ENCODE data around the gene SLC22A12.

Gene SLC22A12

GRCh38 chr11:64556044-64556720 lies 34.8 kb upstream of the SLC22A12 start:
- Histone ChIP-seq H3K36me3 (replicated peaks; ENCODE audit: insufficient read depth, low read length) (no peaks in the 10 kb centered on the region), H4K20me1 (ENCODE audit: insufficient read depth, low read length) (no peaks in the 10 kb centered on the region), H3K9me3 (replicated peaks; ENCODE audit: insufficient read depth, low read length) (no peaks in the 10 kb centered on the region), H3K27me3 (replicated peaks; ENCODE audit: insufficient read depth, low read length) (peaks cover 92% of the 10 kb centered on the region), H3K27ac (ENCODE audit: low read length) (no peak overlapping the region), H3K4me3 (ENCODE audit: low read length) (no peak overlapping the region), H3K4me2 (ENCODE audit: low read depth, low read length) (no peak overlapping the region), H3F3A (ENCODE audit: insufficient read depth, low read length) (no peaks in the 10 kb centered on the region), H3K79me2 (ENCODE audit: low read length) (no peaks in the 10 kb centered on the region), H3K4me1 (ENCODE audit: low read length) (no peaks in the 10 kb centered on the region), H2AFZ (ENCODE audit: low read length) (no peak overlapping the region), H3K9me2 (replicated peaks; ENCODE audit: insufficient read depth, low read length) (no peaks in the 10 kb centered on the region), H3K9ac (ENCODE audit: low read length) (no peak overlapping the region)
- no peak for DNase-seq
- TF ChIP-seq EZH2 (optimal IDR thresholded peaks at IDR 0.05; ENCODE audit: low read depth, low read length) (no peak), EZH2phosphoT487 (IDR thresholded peaks at IDR 0.05; ENCODE audit: low read length) (no peak), CTCF (IDR thresholded peaks at IDR 0.05; ENCODE audit: low read length) (no peak)

GRCh38 chr11:64556721-64557250 lies 34.2 kb upstream of the SLC22A12 start:
- TF ChIP-seq EZH2phosphoT487 (IDR thresholded peaks at IDR 0.05; ENCODE audit: low read length) (no peak), EZH2 (optimal IDR thresholded peaks at IDR 0.05; ENCODE audit: low read depth, low read length) (no peak)
- Histone ChIP-seq H2AFZ (ENCODE audit: low read length) (no peak overlapping the region), H3K9me2 (replicated peaks; ENCODE audit: insufficient read depth, low read length) (no peaks in the 10 kb centered on the region), H3K36me3 (replicated peaks; ENCODE audit: insufficient read depth, low read length) (no peaks in the 10 kb centered on the region), H3K4me3 (ENCODE audit: low read length) (no peak overlapping the region), H3K27me3 (replicated peaks; ENCODE audit: insufficient read depth, low read length) (peaks cover 92% of the 10 kb centered on the region), H3K4me1 (ENCODE audit: low read length) (no peaks in the 10 kb centered on the region), H3K4me2 (ENCODE audit: low read depth, low read length) (no peak overlapping the region), H3F3A (ENCODE audit: insufficient read depth, low read length) (no peaks in the 10 kb centered on the region), H4K20me1 (ENCODE audit: insufficient read depth, low read length) (no peaks in the 10 kb centered on the region), H3K79me2 (ENCODE audit: low read length) (no peaks in the 10 kb centered on the region), H3K9me3 (replicated peaks; ENCODE audit: insufficient read depth, low read length) (no peaks in the 10 kb centered on the region), H3K9ac (ENCODE audit: low read length) (no peak overlapping the region), H3K27ac (ENCODE audit: low read length) (no peak overlapping the region)
- no peak for DNase-seq

GRCh38 chr11:64558065-64558745 lies 32.8 kb upstream of the SLC22A12 start:
- H3K4me2 ChIP-seq (ENCODE audit: low read depth, low read length): no peak overlapping the region
- no peaks in the 10 kb centered on the region for H3K36me3 ChIP-seq (replicated peaks; ENCODE audit: insufficient read depth, low read length)
- DNase-seq: no peak
- H4K20me1 ChIP-seq (ENCODE audit: insufficient read depth, low read length): no peaks in the 10 kb centered on the region
- no peaks in the 10 kb centered on the region for H3K9me2 ChIP-seq (replicated peaks; ENCODE audit: insufficient read depth, low read length)
- H3K9me3 ChIP-seq (replicated peaks; ENCODE audit: insufficient read depth, low read length): no peaks in the 10 kb centered on the region
- no peak overlapping the region for H2AFZ ChIP-seq (ENCODE audit: low read length)
- H3K4me3 ChIP-seq (ENCODE audit: low read length): no peak overlapping the region
- H3K9ac ChIP-seq (ENCODE audit: low read length): no peak overlapping the region
- no peaks in the 10 kb centered on the region for H3K4me1 ChIP-seq (ENCODE audit: low read length)
- no peaks in the 10 kb centered on the region for H3K79me2 ChIP-seq (ENCODE audit: low read length)
- H3F3A ChIP-seq (ENCODE audit: insufficient read depth, low read length): no peaks in the 10 kb centered on the region
- no peak for TF ChIP-seq EZH2 (optimal IDR thresholded peaks at IDR 0.05; ENCODE audit: low read depth, low read length)
- TF ChIP-seq EZH2phosphoT487 (IDR thresholded peaks at IDR 0.05; ENCODE audit: low read length): no peak
- no peak for TF ChIP-seq CTCF (IDR thresholded peaks at IDR 0.05; ENCODE audit: low read length)
- H3K27ac ChIP-seq (ENCODE audit: low read length): no peak overlapping the region
- peaks cover 95% of the 10 kb centered on the region for H3K27me3 ChIP-seq (replicated peaks; ENCODE audit: insufficient read depth, low read length)

Measured in MM.1S (cell line).